Sigmoid colon (tissue), 7 donors: ENCODE results near the gene LNPEP. TPM values are rescaled to one million over a fixed set of nuclear protein-coding genes. Genes with fewer than 3 reads are reported as not detected.
"Not testable (repeated sequence)": the region's sequence is repeated elsewhere in the genome, so short reads cannot be mapped to it uniquely, and the experiment has no call there.

Source experiments
- DNase-seq: peaks from one replicate; pipeline ENCODE4 v3.0.0-alpha.2; 2019
- H3K27ac ChIP-seq, 4 donors: fragments of 200-600 bp; sonication (generic); one replicate each; pipeline ENCODE4 v1.5.1; 2016 to 2019; ENCODE audit warnings: mild to moderate bottlenecking in 1 of 4
- H3K27me3 ChIP-seq, 3 donors: fragments of 200-600 bp; sonication (generic); one replicate each; pipeline ENCODE4 v1.5.1; 2019; ENCODE audit warnings: mild to moderate bottlenecking in 1 of 3
- H3K36me3 ChIP-seq, 4 donors: fragments of 200-600 bp; sonication (generic); one replicate each; pipeline ENCODE4 v1.5.1; 2016 to 2019
- H3K4me1 ChIP-seq, 4 donors: fragments of 200-600 bp; sonication (generic); one replicate each; pipeline ENCODE4 v1.5.1; 2017 to 2019
- H3K4me3 ChIP-seq, 4 donors: fragments of 200-600 bp; sonication (generic); one replicate each; pipeline ENCODE4 v1.5.1; 2017 to 2019; ENCODE audit warnings: mild to moderate bottlenecking in 2 of 4, moderate library complexity in 1 of 4
- H3K9me3 ChIP-seq, 4 donors: fragments of 200-600 bp in 3 of 4; sonication (generic) in 3 of 4; one replicate each; pipeline versions ENCODE4 v1.5.1 to v1.6.1; 2013 to 2019
- EP300 ChIP-seq, 4 donors: sonication (generic); formaldehyde crosslinking; IDR thresholded peaks; one replicate each; pipeline ENCODE4 v1.6.1; 2017; ENCODE audit warnings: antibody characterized with exemption in 4 of 4
- POLR2A ChIP-seq, 2 donors: fragments of 450-650 bp; IDR thresholded peaks; one replicate each; pipeline ENCODE4 v1.6.1; 2016; ENCODE audit warnings: antibody characterized with exemption in 2 of 2, mild to moderate bottlenecking in 2 of 2, moderate library complexity in 2 of 2
- POLR2AphosphoS5 ChIP-seq, 4 donors: sonication (generic); formaldehyde crosslinking; IDR thresholded peaks; one replicate each; pipeline ENCODE4 v1.6.1; 2017; ENCODE audit warnings: antibody characterized with exemption in 4 of 4
- WGBS, 2 donors: extraction: QIAGEN DNeasy Blood & Tissue Kit; methylation state at CpG; one replicate each; pipeline ENCODE4 v1.1.7; 2013; 5-methylcytosine and 5-hydroxymethylcytosine counted together
- intact Hi-C: fragments of 100-400 bp; cut with DNase I; formaldehyde crosslinking; loops from one replicate; pipeline ENCODE4 v1.15.1; 2023
- polyA plus RNA-seq, 3 donors: library from polyadenylated mRNA; stranded (reverse); fragments of 200-250 nt; gene quantifications; one replicate each; pipeline ENCODE4 v1.2.3, GENCODE V29; 2013
- total RNA-seq, 4 donors: library from RNA; depleted of rRNA; stranded (reverse); fragments of >200 nt; gene quantifications; one replicate each; pipeline ENCODE4 v1.1.0, GENCODE V29; 2016
- TF ChIP-seq, protein P1 (sequence below), 4 experiments: fragments of 450-650 bp in 3 of 4; fragments of 200-600 bp in 1 of 4; IDR thresholded peaks; one replicate each; pipeline ENCODE4 v1.5.1; 2016 to 2019; ENCODE audit warnings: antibody characterized with exemption in 4 of 4, mild to moderate bottlenecking in 3 of 4, moderate library complexity in 2 of 4
- donor health status: healthy with polysubstance abuse.
- donor health status: Bipolar disorder and iron deficiency.
- donor health status: healthy.

LNPEP gene
- total and polyA plus RNA-seq, 7 donors, result 1.4 to 68.1 (median 45.2) TPM

- intact Hi-C loops, result no loop called here
- DNase-seq, result no peak
- Histone ChIP-seq H3K27me3 (no peaks in the 10 kb centered on the region), H3K4me3 (no peak overlapping the region), H3K27ac (no peak overlapping the region), H3K36me3 (no peaks in the 10 kb centered on the region), H3K9me3 (no peaks in the 10 kb centered on the region), H3K4me1 (peaks cover 0 to 12% (median 9%) of the 10 kb centered on the region in 4 donors)
- TF ChIP-seq, protein P1, sequence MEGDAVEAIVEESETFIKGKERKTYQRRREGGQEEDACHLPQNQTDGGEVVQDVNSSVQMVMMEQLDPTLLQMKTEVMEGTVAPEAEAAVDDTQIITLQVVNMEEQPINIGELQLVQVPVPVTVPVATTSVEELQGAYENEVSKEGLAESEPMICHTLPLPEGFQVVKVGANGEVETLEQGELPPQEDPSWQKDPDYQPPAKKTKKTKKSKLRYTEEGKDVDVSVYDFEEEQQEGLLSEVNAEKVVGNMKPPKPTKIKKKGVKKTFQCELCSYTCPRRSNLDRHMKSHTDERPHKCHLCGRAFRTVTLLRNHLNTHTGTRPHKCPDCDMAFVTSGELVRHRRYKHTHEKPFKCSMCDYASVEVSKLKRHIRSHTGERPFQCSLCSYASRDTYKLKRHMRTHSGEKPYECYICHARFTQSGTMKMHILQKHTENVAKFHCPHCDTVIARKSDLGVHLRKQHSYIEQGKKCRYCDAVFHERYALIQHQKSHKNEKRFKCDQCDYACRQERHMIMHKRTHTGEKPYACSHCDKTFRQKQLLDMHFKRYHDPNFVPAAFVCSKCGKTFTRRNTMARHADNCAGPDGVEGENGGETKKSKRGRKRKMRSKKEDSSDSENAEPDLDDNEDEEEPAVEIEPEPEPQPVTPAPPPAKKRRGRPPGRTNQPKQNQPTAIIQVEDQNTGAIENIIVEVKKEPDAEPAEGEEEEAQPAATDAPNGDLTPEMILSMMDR (IDR thresholded peaks at IDR 0.05), result no peak
- TF ChIP-seq POLR2AphosphoS5 (IDR thresholded peaks at IDR 0.05), result no peak
- no peak for TF ChIP-seq EP300 (IDR thresholded peaks at IDR 0.05)
Measured at GRCh38 chr5:96927008-96927407, 8.9 kb upstream of the LNPEP start.

GRCh38 chr5:96928931-96929708 lies 6.8 kb upstream of the LNPEP start:
- DNase-seq, result no peak
- Histone ChIP-seq H3K4me3 (no peak overlapping the region), H3K36me3 (no peaks in the 10 kb centered on the region), H3K27ac (no peak overlapping the region), H3K4me1 (peaks cover 0 to 24% (median 16%) of the 10 kb centered on the region in 4 donors), H3K9me3 (no peaks in the 10 kb centered on the region), H3K27me3 (no peaks in the 10 kb centered on the region)
- TF ChIP-seq POLR2AphosphoS5 (IDR thresholded peaks at IDR 0.05) (no peak), EP300 (IDR thresholded peaks at IDR 0.05) (no peak), POLR2A (IDR thresholded peaks at IDR 0.05) (no peak)
- TF ChIP-seq, protein P1 (IDR thresholded peaks at IDR 0.05), result no peak
- intact Hi-C loops, result no loop called here
- 93 to 97% methylated on average over 7 of the region's 7 CpGs for WGBS, 2 donors

DNA sequence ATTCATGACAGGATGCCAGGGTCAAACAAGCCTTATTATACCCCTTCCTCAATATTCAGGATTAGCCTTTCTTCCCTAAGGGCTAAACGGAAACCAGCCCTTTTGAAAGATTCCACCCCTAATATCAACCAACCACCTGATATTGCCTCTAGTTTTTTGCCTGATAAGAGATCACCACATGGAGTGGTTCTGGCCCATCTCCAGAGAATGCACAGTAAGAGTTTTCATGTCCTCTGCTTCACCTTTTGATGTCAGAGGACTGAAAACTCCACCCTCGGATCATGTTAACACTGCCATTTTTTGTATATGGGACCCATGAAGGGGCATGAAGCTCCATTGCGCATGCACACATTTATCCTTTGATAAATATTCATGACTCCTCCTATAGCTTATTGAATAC lies 5.8 kb upstream of the LNPEP start:
- H3K36me3 ChIP-seq, result no peaks in the 10 kb centered on the region
- no peak for DNase-seq
- 90 to 94% methylated on average over 3 of the region's 3 CpGs for WGBS, 2 donors
- TF ChIP-seq EP300 (IDR thresholded peaks at IDR 0.05), result no peak
- TF ChIP-seq POLR2AphosphoS5 (IDR thresholded peaks at IDR 0.05), result no peak
- TF ChIP-seq POLR2A (IDR thresholded peaks at IDR 0.05), result no peak
- TF ChIP-seq, protein P1 (IDR thresholded peaks at IDR 0.05), result no peak
- intact Hi-C loops, result loop anchor here (5.0 kb wide), 2 partner anchors 268 to 1842 kb away; partner anchors contain the start of genes CAST and RGMB
- H3K4me3 ChIP-seq, result no peak overlapping the region
- no peaks in the 10 kb centered on the region for H3K9me3 ChIP-seq
- H3K27ac ChIP-seq, result no peak overlapping the region
- H3K4me1 ChIP-seq, result peaks cover 1 to 18% (median 13%) of the 10 kb centered on the region in 4 donors
- H3K27me3 ChIP-seq, result no peaks in the 10 kb centered on the region

GRCh38 chr5:96930589-96930988 lies 5.3 kb upstream of the LNPEP start:
- intact Hi-C loops, result loop anchor here (5.0 kb wide), 2 partner anchors 268 to 1842 kb away; partner anchors contain the start of genes CAST and RGMB
- WGBS, 2 donors, result 97 to 98% methylated on average over 3 of the region's 3 CpGs
- no peak overlapping the region for H3K27ac ChIP-seq
- no peaks in the 10 kb centered on the region for H3K36me3 ChIP-seq
- TF ChIP-seq POLR2AphosphoS5 (IDR thresholded peaks at IDR 0.05) (no peak), POLR2A (IDR thresholded peaks at IDR 0.05) (no peak), EP300 (IDR thresholded peaks at IDR 0.05) (no peak)
- TF ChIP-seq, protein P1 (IDR thresholded peaks at IDR 0.05), result no peak
- no peak overlapping the region for H3K4me3 ChIP-seq
- H3K27me3 ChIP-seq, result no peaks in the 10 kb centered on the region
- peaks cover 4 to 18% (median 13%) of the 10 kb centered on the region in 4 donors for H3K4me1 ChIP-seq
- no peak for DNase-seq
- no peaks in the 10 kb centered on the region for H3K9me3 ChIP-seq

DNA sequence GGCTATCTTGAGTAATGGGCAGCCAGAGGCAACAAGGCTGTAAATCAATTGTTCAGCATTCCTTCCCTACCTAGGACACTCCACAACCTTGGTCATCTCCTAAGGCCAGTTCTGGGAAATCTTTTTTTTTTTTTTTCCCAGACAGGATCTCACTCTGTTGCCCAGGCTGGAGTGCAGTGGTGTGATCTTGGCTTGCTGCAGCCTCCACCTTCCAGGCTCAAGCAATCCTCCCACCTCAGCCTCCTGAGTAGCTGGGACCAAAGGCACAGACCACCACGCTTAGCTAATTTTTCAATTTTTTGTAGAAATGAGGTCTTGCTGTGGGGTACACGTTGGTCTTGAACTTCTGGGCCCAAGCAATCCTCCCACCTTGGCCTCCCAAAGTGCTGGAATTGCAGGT lies 4.8 kb upstream of the LNPEP start:
- H3K9me3 ChIP-seq, H3K4me3 ChIP-seq, DNase-seq, H3K27ac ChIP-seq, H3K27me3 ChIP-seq, H3K36me3 ChIP-seq: not testable (repeated sequence)
- 95 to 96% methylated on average over 2 of the region's 2 CpGs for WGBS, 2 donors
- intact Hi-C loops, result loop anchor here (5.0 kb wide), 2 partner anchors 269 to 1841 kb away; partner anchors contain the start of genes CAST and RGMB
- peaks cover 8 to 18% (median 13%) of the 10 kb centered on the region in 4 donors for H3K4me1 ChIP-seq
